ENCODE results near the gene PAH.

PAH gene

GRCh38 chr12:102950107-102950949, 33.3 kb upstream of the PAH start:
- no peak for DNase-seq

- DNase-seq: peak in 1 of 2 experiments; percentile 27
These were observed 31.9 kb upstream of the PAH start for GRCh38 chr12:102948941-102949352.

- no peak for DNase-seq
These were observed 29.0 kb upstream of the PAH start for GRCh38 chr12:102946042-102946441.

- DNase-seq: no peak
These were observed 22.7 kb upstream of the PAH start for GRCh38 chr12:102939670-102940222.

- DNase-seq: no peak
These were observed 22.0 kb upstream of the PAH start for GRCh38 chr12:102939059-102939458.

GRCh38 chr12:102933168-102933567, 16.1 kb upstream of the PAH start:
- DNase-seq: no peak

GRCh38 chr12:102927220-102927619, 10.2 kb upstream of the PAH start:
- no peak for DNase-seq

GRCh38 chr12:102921240-102921639, 4.2 kb upstream of the PAH start:
- no peak for DNase-seq

- DNase-seq: no peak
These were observed 3.2 kb upstream of the PAH start for GRCh38 chr12:102920271-102920670.

- no peak for DNase-seq
These were observed 1.8 kb upstream of the PAH start for GRCh38 chr12:102918840-102919239.

- DNase-seq: no peak
These were observed 605 bp downstream of the PAH start for GRCh38 chr12:102916252-102917025.

- DNase-seq: no peak
These were observed 3.4 kb downstream of the PAH start for GRCh38 chr12:102913453-102914226.

GRCh38 chr12:102912258-102912657, 4.8 kb downstream of the PAH start:
- DNase-seq: no peak

GRCh38 chr12:102911320-102911719, 5.7 kb downstream of the PAH start:
- no peak for DNase-seq

- DNase-seq: no peak
These were observed 6.3 kb downstream of the PAH start for GRCh38 chr12:102910792-102911191.

- DNase-seq: no peak
These were observed 6.9 kb downstream of the PAH start for GRCh38 chr12:102910137-102910536.

- DNase-seq: no peak
These were observed 9.1 kb downstream of the PAH start for GRCh38 chr12:102907918-102908317.

GRCh38 chr12:102905229-102905628, 11.8 kb downstream of the PAH start:
- DNase-seq: no peak

- no peak for DNase-seq
These were observed 13.6 kb downstream of the PAH start for GRCh38 chr12:102903337-102904007.

GRCh38 chr12:102902093-102902492, 15.0 kb downstream of the PAH start:
- DNase-seq: no peak

- no peak for DNase-seq
These were observed 16.7 kb downstream of the PAH start for GRCh38 chr12:102900389-102900788.

- no peak for DNase-seq
These were observed 21.0 kb downstream of the PAH start for GRCh38 chr12:102896067-102896466.

Data from NCI-H446 (cell line).